Right ventricle myocardium inferior (tissue), 1 donor: ENCODE measurements around the gene CIAO1. TPM values are rescaled to one million over a fixed set of nuclear protein-coding genes. Genes with fewer than 3 reads are reported as not detected.
"Not testable (repeated sequence)": the region's sequence is repeated elsewhere in the genome, so short reads cannot be mapped to it uniquely, and the experiment has no call there.

ENCODE experiments used
- ATAC-seq: fragments of 200-7000 bp; cut with Tn5 transposase; one replicate; pipeline ENCODE4 v1.9.1; 2020; ENCODE audit warnings: mild to moderate bottlenecking, moderate library complexity
- DNase-seq: peaks from one replicate; pipeline ENCODE4 v3.0.0; 2021; ENCODE audit errors: missing footprints
- intact Hi-C: fragments of 100-400 bp; cut with DNase I; formaldehyde crosslinking; loops from one replicate; pipeline ENCODE4 v1.11.0; 2022
- total RNA-seq: library from RNA; stranded (reverse); fragmentation: NEBNext Ultra II Directional; extraction: Animal tissue kit (Norgen Biotek cat#: 25700); gene quantifications from one replicate; pipeline ENCODE4 v1.2.1, GENCODE V29; 2021
- donor health status: DM: no; HTN: yes; CAD: no; lungs with severe emphysema.

The CIAO1 gene
- total RNA-seq, 1 donor from 2014 or later, result 59.9 TPM

DNA sequence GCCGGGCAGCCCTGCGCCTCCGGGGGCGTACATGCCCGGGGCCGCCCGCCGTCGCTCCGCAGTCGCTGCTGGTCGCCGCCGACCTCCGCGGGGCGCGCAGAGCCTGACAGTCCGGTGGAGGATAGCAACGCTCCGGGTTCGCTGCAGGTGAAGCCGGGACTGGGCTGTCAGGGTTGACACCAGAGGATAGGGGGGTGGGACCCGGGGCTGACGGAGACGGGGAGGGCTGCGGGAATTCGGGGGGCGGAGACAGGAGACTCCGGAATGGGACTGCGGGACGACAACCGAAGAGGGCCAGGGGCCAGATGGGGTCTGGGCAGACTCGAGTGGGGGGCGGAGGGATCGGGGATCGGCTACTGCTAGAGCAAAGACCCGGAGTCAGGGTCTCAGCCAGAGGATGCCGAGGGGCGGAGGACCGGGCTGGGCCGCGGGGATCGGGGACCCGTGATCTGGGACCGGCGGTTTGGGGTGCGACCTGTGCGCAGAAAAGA lies 631 bp upstream of the CIAO1 start:
- ATAC-seq, result peak; percentile 27
- DNase-seq, result peak; percentile 81
- intact Hi-C loops, result loop anchor here (5.0 kb wide), 2 partner anchors 37 to 118 kb away; partner anchors contain the start of gene DUSP2

DNA sequence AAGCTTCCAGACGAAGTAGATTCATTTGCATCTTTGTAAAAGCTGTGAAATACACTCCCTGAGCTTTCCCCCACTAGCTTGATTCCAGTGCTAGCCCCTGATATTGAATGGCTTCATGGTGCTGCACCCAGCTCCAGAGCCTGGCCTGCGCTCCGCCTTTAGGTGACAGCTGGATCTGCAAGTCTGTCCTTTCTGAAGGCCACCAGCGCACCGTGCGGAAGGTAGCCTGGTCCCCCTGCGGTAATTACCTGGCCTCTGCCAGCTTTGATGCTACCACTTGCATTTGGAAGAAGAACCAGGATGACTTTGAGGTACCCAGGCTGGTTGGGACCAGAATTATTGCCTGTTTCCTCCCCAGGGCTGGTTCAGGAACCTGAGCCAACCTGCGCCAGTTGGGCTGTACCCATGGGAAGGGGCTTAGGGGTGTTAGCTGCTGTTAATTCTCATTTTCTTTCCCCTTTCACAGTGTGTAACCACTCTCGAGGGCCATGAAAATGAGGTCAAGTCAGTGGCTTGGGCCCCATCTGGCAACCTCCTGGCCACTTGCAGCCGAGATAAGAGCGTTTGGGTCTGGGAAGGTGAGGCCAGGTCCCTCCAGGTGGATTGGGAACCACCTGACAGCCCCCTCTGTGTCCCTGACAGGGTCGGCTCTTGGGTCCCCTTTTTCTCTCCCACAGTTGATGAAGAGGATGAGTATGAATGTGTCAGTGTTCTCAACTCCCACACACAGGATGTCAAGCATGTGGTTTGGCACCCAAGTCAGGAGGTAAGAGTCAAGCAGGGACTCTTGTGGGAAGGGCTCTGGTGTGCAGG lies 1.3 kb downstream of the CIAO1 start:
- ATAC-seq, result no peak
- intact Hi-C loops, result loop anchor here (5.0 kb wide), 2 partner anchors 35 to 120 kb away; partner anchors contain the start of gene DUSP2
- no peak for DNase-seq

- intact Hi-C loops, result no loop called here
- no peak for DNase-seq
- ATAC-seq, result no peak
These were observed 6.0 kb downstream of the CIAO1 start for GRCh38 chr2:96271995-96272394.

- no peak for ATAC-seq
- intact Hi-C loops, result no loop called here
These were observed 7.7 kb downstream of the CIAO1 start for GRCh38 chr2:96273763-96274162.

DNA sequence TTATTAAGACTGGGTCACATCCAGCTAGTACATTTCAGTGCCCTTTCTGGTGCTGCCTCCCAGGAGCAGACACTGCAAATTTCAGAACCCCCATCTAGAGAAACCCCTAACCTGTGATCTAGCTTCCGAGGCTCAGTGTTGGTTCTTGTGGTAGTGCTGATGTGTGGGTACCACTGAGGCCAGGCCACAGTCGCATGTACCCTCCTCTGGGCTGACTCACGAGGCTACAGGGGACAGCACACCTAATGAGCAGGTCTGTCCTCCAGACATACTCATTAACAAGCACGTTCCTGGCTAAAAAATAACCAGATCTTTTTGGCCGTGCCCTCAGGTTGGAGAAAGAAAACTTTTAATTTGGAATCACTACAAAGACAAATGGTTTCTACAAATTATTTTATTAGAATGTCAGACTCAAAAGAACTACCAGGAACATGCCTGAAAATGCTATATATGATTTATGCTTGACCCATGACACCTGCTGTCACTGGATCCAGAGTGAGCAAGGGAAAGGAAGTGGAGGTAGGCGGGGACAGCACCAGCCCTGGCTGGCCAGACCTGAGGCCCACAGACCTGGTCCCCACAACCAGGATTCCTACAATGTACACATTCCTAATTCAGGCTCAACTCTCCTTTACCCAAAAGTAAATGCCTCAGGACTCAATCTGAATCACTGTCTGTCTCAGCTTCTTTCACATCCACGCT lies 8.5 kb downstream of the CIAO1 start:
- DNase-seq (no peak), ATAC-seq (no peak)
- intact Hi-C loops, result no loop called here

More at GRCh38 chr2:96273763-96274162, 7.7 kb downstream of the CIAO1 start:
- no peak for DNase-seq

GRCh38 chr2:96276787-96277499 lies 10.9 kb downstream of the CIAO1 start:
- DNase-seq (no peak), ATAC-seq (no peak)
- intact Hi-C loops, result no loop called here

DNA sequence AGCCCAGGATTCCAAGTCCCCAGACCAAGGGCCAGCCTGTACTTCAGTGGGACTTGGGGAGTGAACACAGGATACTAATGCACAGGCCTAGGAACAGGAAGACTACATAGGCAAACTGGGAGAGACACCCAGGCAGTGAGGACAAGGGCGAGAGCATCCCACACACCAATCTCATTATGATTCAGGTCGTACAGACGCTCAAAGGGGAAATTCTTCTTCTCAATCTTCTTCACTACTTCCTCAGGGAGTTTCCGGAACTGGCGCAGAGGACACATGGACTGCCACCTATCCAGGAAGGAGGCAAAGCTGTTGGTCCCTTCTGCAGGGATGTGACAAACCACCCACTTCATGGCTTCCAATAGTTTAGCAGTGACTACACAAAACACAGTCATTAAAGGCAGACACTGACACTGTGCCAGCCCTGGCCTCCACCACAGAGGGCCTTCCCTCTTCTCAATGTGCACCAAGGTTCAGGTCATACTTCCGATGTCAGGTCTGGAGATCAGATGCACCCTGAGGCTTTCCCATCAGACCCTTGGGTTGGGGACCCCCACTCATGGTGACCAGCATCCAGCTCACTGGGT lies 21.3 kb downstream of the CIAO1 start:
- intact Hi-C loops, result no loop called here
- ATAC-seq (no peak), DNase-seq (no peak)

DNA sequence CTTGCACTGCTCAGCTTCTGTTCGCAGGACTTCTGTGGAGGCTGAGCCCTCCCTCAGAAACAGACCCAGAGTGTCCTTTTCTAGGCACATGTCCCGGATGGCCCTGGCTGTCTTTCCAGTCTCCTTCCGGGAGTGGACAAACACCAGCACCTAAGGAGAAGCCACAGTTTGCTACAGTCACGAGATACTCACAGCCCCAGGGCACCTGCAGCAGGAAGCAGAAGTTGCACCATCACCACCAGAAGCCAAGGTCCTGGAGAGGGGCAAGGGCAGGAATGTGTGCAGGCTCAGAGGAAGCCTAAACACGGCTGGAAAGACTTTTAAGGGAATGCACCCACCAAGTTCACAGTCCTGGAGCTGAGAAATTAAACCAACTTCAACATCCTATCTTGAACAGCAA lies 25.7 kb downstream of the CIAO1 start:
- intact Hi-C loops, result no loop called here
- no peak for ATAC-seq

DNA sequence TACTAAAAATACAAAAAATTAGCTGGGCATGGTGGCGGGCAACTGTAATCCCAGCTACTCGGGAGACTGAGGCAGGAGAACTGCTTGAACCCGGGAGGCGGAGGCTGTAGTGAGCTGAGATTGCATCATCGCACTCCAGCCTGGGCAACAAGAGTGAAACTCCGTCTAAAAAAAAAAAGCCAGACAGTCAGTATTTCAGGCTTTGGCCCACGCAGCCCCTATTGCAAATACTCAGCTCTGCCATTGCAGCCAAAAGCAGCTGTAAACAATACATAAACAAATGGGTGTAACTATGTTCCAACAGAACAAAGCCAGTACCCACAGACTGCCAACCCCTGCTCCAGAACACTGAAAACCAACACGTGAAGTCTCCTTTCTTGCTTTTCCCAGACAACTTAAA lies 28.2 kb downstream of the CIAO1 start:
- DNase-seq, ATAC-seq, intact Hi-C loops: not testable (repeated sequence)

More for the DNA sequence above, 25.7 kb downstream of the CIAO1 start:
- no peak for DNase-seq

- intact Hi-C loops, result no loop called here
- no peak for ATAC-seq
- DNase-seq, result no peak
These were observed 30.9 kb downstream of the CIAO1 start for GRCh38 chr2:96296925-96297324.

- DNase-seq (no peak), ATAC-seq (no peak)
- intact Hi-C loops, result loop anchor here (5.0 kb wide), 1 partner anchor 35 kb away; the partner anchor contains the start of genes CIAO1 and TMEM127
These were observed 35.8 kb downstream of the CIAO1 start for GRCh38 chr2:96301865-96302264.

- no peak for DNase-seq
- ATAC-seq, result no peak
- intact Hi-C loops, result loop anchor here (2.0 to 5.0 kb wide), 2 partner anchors 37 to 204 kb away; partner anchors contain the start of genes CIAO1 and TMEM127
These were observed 38.6 kb downstream of the CIAO1 start for GRCh38 chr2:96304606-96305005.

GRCh38 chr2:96305091-96305978 lies 39.3 kb downstream of the CIAO1 start, which contains the start of gene SNRNP200:
Gene SNRNP200 (minus strand): TSS chr2:96305546. CDS start chr2:96305437, 109 bp downstream.
- intact Hi-C loops, result loop anchor here (2.0 kb wide), 1 partner anchor 203 kb away; no protein-coding TSS in a partner anchor
- ATAC-seq, result peak; percentile 99
- peak; percentile 94 for DNase-seq

DNA sequence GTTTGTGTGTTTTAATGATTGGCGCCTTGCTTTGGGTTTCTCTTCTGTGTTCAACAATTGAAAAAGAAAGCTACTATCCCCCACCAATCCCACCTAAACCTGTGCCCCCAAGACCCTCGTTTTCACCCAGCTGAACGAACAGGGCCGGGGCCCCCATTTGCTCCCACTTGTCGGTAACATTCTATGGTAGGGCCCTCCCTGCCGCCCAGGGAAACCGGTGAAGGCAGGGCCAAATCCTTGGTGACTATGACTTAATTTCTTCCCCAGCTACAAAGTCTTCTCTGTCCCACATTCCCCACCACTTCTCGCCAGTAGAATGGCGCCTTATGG lies 39.9 kb downstream of the CIAO1 start:
- intact Hi-C loops, result loop anchor here (2.0 kb wide), 1 partner anchor 203 kb away; no protein-coding TSS in a partner anchor
- DNase-seq, result no peak
- no peak for ATAC-seq

DNA sequence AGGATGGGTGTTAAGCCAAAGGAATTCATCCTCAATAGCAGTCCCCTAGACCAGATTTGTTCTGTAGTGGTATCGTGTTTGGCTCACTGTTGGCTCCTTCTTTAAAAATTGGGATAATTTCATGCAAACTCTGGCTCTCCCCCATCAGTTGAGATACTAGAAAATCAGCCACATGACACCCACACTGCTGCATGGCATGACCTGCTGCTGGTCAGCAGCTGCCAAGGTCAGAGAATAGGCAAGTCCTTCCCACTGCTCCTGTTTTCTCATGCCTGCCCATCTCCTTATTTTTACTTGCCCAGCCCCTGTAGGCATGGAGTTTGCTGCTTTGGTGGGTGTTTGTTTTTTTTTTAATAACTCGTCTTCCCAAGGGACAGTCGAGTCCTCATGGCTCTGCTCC lies 40.3 kb downstream of the CIAO1 start:
- DNase-seq, result no peak
- no peak for ATAC-seq
- intact Hi-C loops, result no loop called here

DNA sequence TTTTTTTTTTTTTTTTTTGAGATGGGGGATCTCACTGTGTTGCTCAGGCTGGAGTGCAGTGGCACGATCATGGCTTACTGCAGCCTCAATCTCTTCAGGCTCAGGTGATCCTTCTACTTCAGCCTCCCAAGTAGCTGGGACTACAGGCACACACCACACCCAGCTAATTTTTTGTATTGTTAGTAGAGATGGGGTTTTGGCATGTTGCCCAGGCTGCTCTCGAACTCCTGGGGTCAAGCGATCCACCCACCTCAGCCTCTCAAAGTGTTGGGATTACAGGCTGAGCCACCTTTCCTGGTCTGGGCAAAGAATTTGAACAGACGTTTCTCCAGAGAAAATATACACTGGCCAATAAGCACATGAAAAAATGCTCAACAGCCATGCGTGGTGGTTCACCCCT lies 42.2 kb downstream of the CIAO1 start:
- intact Hi-C loops, result no loop called here
- no peak for DNase-seq
- no peak for ATAC-seq

DNA sequence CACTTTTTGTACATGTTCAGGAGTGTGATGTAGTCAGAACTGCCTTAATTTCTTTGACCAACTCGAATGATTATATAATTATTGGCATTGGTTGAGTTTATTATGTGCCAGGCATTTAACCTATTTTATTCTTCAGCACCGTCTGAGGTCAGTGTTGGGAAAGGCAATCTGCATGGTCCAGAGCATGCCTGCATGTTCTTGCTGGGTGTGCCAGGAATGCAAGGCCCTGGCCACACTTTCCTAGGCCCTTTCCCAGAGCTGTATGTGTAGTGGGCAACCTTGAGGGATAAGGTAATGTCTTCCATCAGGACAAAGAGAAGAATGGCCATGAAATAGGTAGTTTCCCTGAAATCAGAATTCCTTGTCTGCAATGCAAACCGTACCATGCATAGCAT lies 49.0 kb downstream of the CIAO1 start:
- DNase-seq (no peak), ATAC-seq (no peak)
- intact Hi-C loops, result no loop called here
